ENCODE results near the gene CCDC152.
"Not testable (repeated sequence)": the region's sequence is repeated elsewhere in the genome, so short reads cannot be mapped to it uniquely, and the experiment has no call there.

Gene CCDC152

GRCh38 chr5:42756606-42757601 is at the start of gene CCDC152:
Gene CCDC152 (plus strand): TSS chr5:42756818. CDS start chr5:42759122, 2,304 bp downstream.
- no peak for TF ChIP-seq CTCF (IDR thresholded peaks at IDR 0.05; ENCODE audit: extremely low read depth, insufficient read depth, missing control alignments)
- DNase-seq (ENCODE audit: low spot score): no peak
- in situ Hi-C loops (cut with MboI; ENCODE audit: low pct_unique_long_range_greater_than_20kb, low sequenced_read_pairs, unreplicated experiment): loop anchor here (25.0 kb wide), 1 partner anchor 895 kb away; the partner anchor contains the start of gene OXCT1

GRCh38 chr5:42715785-42716184 is 40.8 kb upstream of the CCDC152 start:
- TF ChIP-seq CTCF (IDR thresholded peaks at IDR 0.05; ENCODE audit: extremely low read depth, insufficient read depth, missing control alignments): no peak
- DNase-seq (ENCODE audit: low spot score): no peak
- in situ Hi-C loops (cut with MboI; ENCODE audit: low pct_unique_long_range_greater_than_20kb, low sequenced_read_pairs, unreplicated experiment): no loop called here

- in situ Hi-C loops (cut with MboI; ENCODE audit: low pct_unique_long_range_greater_than_20kb, low sequenced_read_pairs, unreplicated experiment): no loop called here
- DNase-seq (ENCODE audit: low spot score): no peak
- TF ChIP-seq CTCF (IDR thresholded peaks at IDR 0.05; ENCODE audit: extremely low read depth, insufficient read depth, missing control alignments): no peak
Observed at GRCh38 chr5:42718591-42718990, 38.0 kb upstream of the CCDC152 start.

- no peak for TF ChIP-seq CTCF (IDR thresholded peaks at IDR 0.05; ENCODE audit: extremely low read depth, insufficient read depth, missing control alignments)
- no peak for DNase-seq (ENCODE audit: low spot score)
- in situ Hi-C loops (cut with MboI; ENCODE audit: low pct_unique_long_range_greater_than_20kb, low sequenced_read_pairs, unreplicated experiment): no loop called here
Observed at GRCh38 chr5:42719034-42719433, 37.6 kb upstream of the CCDC152 start.

- TF ChIP-seq CTCF (IDR thresholded peaks at IDR 0.05; ENCODE audit: extremely low read depth, insufficient read depth, missing control alignments): no peak
- in situ Hi-C loops (cut with MboI; ENCODE audit: low pct_unique_long_range_greater_than_20kb, low sequenced_read_pairs, unreplicated experiment): no loop called here
- no peak for DNase-seq (ENCODE audit: low spot score)
Observed at GRCh38 chr5:42720251-42720650, 36.4 kb upstream of the CCDC152 start.

- DNase-seq (ENCODE audit: low spot score): no peak
- no peak for TF ChIP-seq CTCF (IDR thresholded peaks at IDR 0.05; ENCODE audit: extremely low read depth, insufficient read depth, missing control alignments)
- in situ Hi-C loops (cut with MboI; ENCODE audit: low pct_unique_long_range_greater_than_20kb, low sequenced_read_pairs, unreplicated experiment): no loop called here
Observed at GRCh38 chr5:42721484-42721883, 35.1 kb upstream of the CCDC152 start.

- DNase-seq (ENCODE audit: low spot score); in situ Hi-C loops (cut with MboI; ENCODE audit: low pct_unique_long_range_greater_than_20kb, low sequenced_read_pairs, unreplicated experiment): not testable (repeated sequence)
Observed at GRCh38 chr5:42734531-42735058, 22.0 kb upstream of the CCDC152 start.

Measured in GM13977 (cell line).